B cell (primary cell): ENCODE results near the gene MAP2K3. TPM values are rescaled to one million over a fixed set of nuclear protein-coding genes. Genes with fewer than 3 reads are reported as not detected.
A peak's percentile ranks its signal among the peaks of the same experiment; 100 is the strongest.
"Not testable (repeated sequence)": the region's sequence is repeated elsewhere in the genome, so short reads cannot be mapped to it uniquely, and the experiment has no call there.

Source experiments
- ATAC-seq: fragments of 200-7000 bp; cut with Tn5 transposase; one replicate; pipeline ENCODE4 v1.10.0; 2021; ENCODE audit warnings: low read depth, mild to moderate bottlenecking, moderate number of reproducible peaks, moderate library complexity
- CTCF ChIA-PET: fragments of 350-600 bp; sonication (Branson Sonifier 250); formaldehyde crosslinking; loops from one replicate; lab custom pipeline; 2021; ENCODE audit warnings: antibody characterized with exemption, inconsistent platforms; lab: Charles Lee
- POLR2A ChIA-PET: fragments of 350-600 bp; sonication (Branson Sonifier 250); formaldehyde crosslinking; loops from one replicate; lab custom pipeline; 2021; ENCODE audit warnings: antibody characterized with exemption; lab: Charles Lee
- DNase-seq: peaks from one replicate; pipeline ENCODE4 v3.0.0; 2013
- H2AFZ ChIP-seq: 2 replicates; pipeline ENCODE4 v1.6.1; 2012; ENCODE audit warnings: mild to moderate bottlenecking, low read depth, low read length; ENCODE audit not compliant: insufficient read depth, poor library complexity, severe bottlenecking
- H3K27ac ChIP-seq, 2 donors: 1 replicate in 1 of 2; 2 replicates in 1 of 2; pipeline ENCODE4 v1.5.1; 2012 to 2013; ENCODE audit warnings: low read length in 2 of 2, mild to moderate bottlenecking in 2 of 2, moderate library complexity in 1 of 2
- H3K27me3 ChIP-seq, 4 experiments: fragments of 200-600 bp in 1 of 4; sonication (generic) in 1 of 4; replicated peaks in 1 of 4; 1 replicate in 2 of 4; 2 replicates in 2 of 4; pipeline versions ENCODE4 v1.6.1 to v1.7.0; 2013 to 2016; ENCODE audit warnings: low read length in 3 of 4, mild to moderate bottlenecking in 2 of 4, mixed read lengths in 1 of 4, moderate library complexity in 1 of 4; ENCODE audit not compliant: insufficient read depth in 4 of 4, control insufficient read depth in 3 of 4; ENCODE audit errors: control extremely low read depth in 1 of 4
- H3K36me3 ChIP-seq, 2 experiments: replicated peaks in 1 of 2; 1 replicate in 1 of 2; 2 replicates in 1 of 2; pipeline versions ENCODE4 v1.6.1 to v1.7.1; 2013; ENCODE audit warnings: low read length in 1 of 2; ENCODE audit not compliant: insufficient read depth in 2 of 2, control insufficient read depth in 1 of 2; ENCODE audit errors: control extremely low read depth in 1 of 2, extremely low read depth in 1 of 2
- H3K4me1 ChIP-seq, 2 donors: fragments of 200-600 bp in 1 of 2; sonication (generic) in 1 of 2; 1 replicate in 1 of 2; 2 replicates in 1 of 2; pipeline versions ENCODE4 v1.5.1 to v1.6.1; 2013 to 2017; ENCODE audit warnings: low read length in 2 of 2; ENCODE audit not compliant: control insufficient read depth in 2 of 2, insufficient read depth in 2 of 2
- H3K4me2 ChIP-seq: replicated peaks from 2 replicates; pipeline ENCODE3; 2012; ENCODE audit warnings: mild to moderate bottlenecking, low read depth, low read length; ENCODE audit not compliant: poor library complexity, severe bottlenecking
- H3K4me3 ChIP-seq, 5 experiments: fragments of 200-600 bp in 1 of 5; sonication (generic) in 1 of 5; 1 replicate in 3 of 5; 2 replicates in 2 of 5; pipeline versions ENCODE4 v1.5.1 to v1.7.0; 2011 to 2016; ENCODE audit warnings: low read length in 4 of 5, mild to moderate bottlenecking in 4 of 5, low read depth in 2 of 5, control low read depth in 1 of 5, moderate library complexity in 1 of 5; ENCODE audit not compliant: insufficient read depth in 1 of 5; ENCODE audit errors: control extremely low read depth in 1 of 5, extremely low read depth in 1 of 5
- H3K79me2 ChIP-seq: fragments of 200-600 bp; sonication (generic); one replicate; pipeline ENCODE4 v1.6.0; 2016; ENCODE audit warnings: low read length; ENCODE audit not compliant: control insufficient read depth, insufficient read depth
- H3K9ac ChIP-seq: fragments of 200-600 bp; sonication (generic); 2 replicates; pipeline ENCODE4 v1.6.1; 2017; ENCODE audit warnings: mild to moderate bottlenecking, low read length, moderate library complexity
- H3K9me3 ChIP-seq, 3 donors: one replicate each; pipeline versions ENCODE4 v1.6.1 to v1.7.1; 2013; ENCODE audit warnings: low read length in 2 of 3; ENCODE audit not compliant: control insufficient read depth in 2 of 3, insufficient read depth in 1 of 3; ENCODE audit errors: control extremely low read depth in 1 of 3
- H4K20me1 ChIP-seq: 2 replicates; pipeline ENCODE4 v1.6.0; 2012; ENCODE audit warnings: mild to moderate bottlenecking, low read length; ENCODE audit not compliant: insufficient read depth, control insufficient read depth, poor library complexity, severe bottlenecking
- H3K27ac Mint-ChIP-seq: one replicate; pipeline ENCODE4 v1.8.0; 2021; ENCODE audit warnings: mixed read lengths
- H3K27me3 Mint-ChIP-seq: one replicate; pipeline ENCODE4 v1.8.0; 2021; ENCODE audit warnings: mixed read lengths
- H3K4me1 Mint-ChIP-seq: one replicate; pipeline ENCODE4 v1.8.0; 2021; ENCODE audit warnings: mixed read lengths
- H3K4me3 Mint-ChIP-seq: one replicate; pipeline ENCODE4 v1.8.0; 2021; ENCODE audit warnings: mixed read lengths
- H3K9me3 Mint-ChIP-seq: one replicate; pipeline ENCODE4 v1.8.0; 2022; ENCODE audit warnings: mixed read lengths; ENCODE audit not compliant: insufficient read depth
- WGBS: methylation state at CpG from one replicate; pipeline ENCODE4 v1.1.5; 2013; ENCODE audit warnings: missing lambda C conversion rate; ENCODE audit not compliant: insufficient coverage; 5-methylcytosine and 5-hydroxymethylcytosine counted together
- intact Hi-C: fragments of 100-400 bp; cut with micrococcal nuclease; formaldehyde crosslinking; loops from one replicate; pipeline ENCODE4 v1.10.0; 2022
- polyA plus RNA-seq: library from polyadenylated mRNA; depleted of rRNA; stranded (reverse); fragments of >200 nt; gene quantifications from 2 replicates; pipeline ENCODE4 v1.2.3, GENCODE V29; 2012
- total RNA-seq, 2 donors: library from RNA; stranded (reverse); fragments of 120-200 nt in 1 of 2; gene quantifications; 1 replicate in 1 of 2; 2 replicates in 1 of 2; pipeline versions ENCODE4 v1.2.3 to v1.2.4, GENCODE V29; 2013 to 2022

MAP2K3 gene
- total and polyA plus RNA-seq, 2 donors (not counting 1 experiment from before 2014, with no cell fraction given), result 61.0 to 118 TPM

GRCh38 chr17:21347660-21348059 is 63.1 kb downstream of the MAP2K3 start:
- H3K9ac ChIP-seq, intact Hi-C loops, H3K4me1 ChIP-seq, H2AFZ ChIP-seq, H3K4me3 Mint-ChIP-seq, H3K27ac ChIP-seq, H3K4me3 ChIP-seq, ATAC-seq, H3K4me2 ChIP-seq, H3K79me2 ChIP-seq, H3K9me3 ChIP-seq, CTCF ChIA-PET, H4K20me1 ChIP-seq, H3K27me3 Mint-ChIP-seq, POLR2A ChIA-PET, H3K27ac Mint-ChIP-seq, DNase-seq, H3K36me3 ChIP-seq, H3K27me3 ChIP-seq, H3K9me3 Mint-ChIP-seq: not testable (repeated sequence)
- H3K4me1 Mint-ChIP-seq, result peaks cover 11% of the 10 kb centered on the region
- WGBS, result no CpG with 5 or more reads among the region's 6 CpGs

- H3K79me2 ChIP-seq, CTCF ChIA-PET, H3K4me1 ChIP-seq, H3K9ac ChIP-seq, H3K4me2 ChIP-seq, H4K20me1 ChIP-seq, H3K27ac ChIP-seq, POLR2A ChIA-PET, H2AFZ ChIP-seq, intact Hi-C loops, H3K4me3 Mint-ChIP-seq, H3K27me3 Mint-ChIP-seq, H3K9me3 ChIP-seq, H3K36me3 ChIP-seq, DNase-seq, H3K27me3 ChIP-seq, H3K9me3 Mint-ChIP-seq, H3K4me3 ChIP-seq: not testable (repeated sequence)
- WGBS, result no CpG with 5 or more reads among the region's 14 CpGs
- Mint-ChIP-seq H3K27ac (peak overlapping the region; percentile 85), H3K4me1 (peaks cover 11% of the 10 kb centered on the region)
- ATAC-seq, result peak; percentile 68
These were observed 63.8 kb downstream of the MAP2K3 start for GRCh38 chr17:21348081-21348925.

GRCh38 chr17:21348926-21349261 is 64.4 kb downstream of the MAP2K3 start:
- intact Hi-C loops, H3K27ac ChIP-seq, H3K4me1 ChIP-seq, H3K27me3 Mint-ChIP-seq, H3K36me3 ChIP-seq, H3K9me3 Mint-ChIP-seq, H4K20me1 ChIP-seq, H3K9ac ChIP-seq, CTCF ChIA-PET, H3K4me2 ChIP-seq, DNase-seq, H3K4me3 Mint-ChIP-seq, H3K27ac Mint-ChIP-seq, POLR2A ChIA-PET, H3K79me2 ChIP-seq, H2AFZ ChIP-seq, H3K4me3 ChIP-seq, H3K9me3 ChIP-seq, ATAC-seq, H3K27me3 ChIP-seq: not testable (repeated sequence)
- no CpG with 5 or more reads among the region's 7 CpGs for WGBS
- peaks cover 11% of the 10 kb centered on the region for H3K4me1 Mint-ChIP-seq

GRCh38 chr17:21349358-21350050 is 65.0 kb downstream of the MAP2K3 start:
- ATAC-seq, H3K9me3 Mint-ChIP-seq, H3K27me3 Mint-ChIP-seq, H3K4me1 Mint-ChIP-seq, H3K4me2 ChIP-seq, H3K4me1 ChIP-seq, H3K27ac ChIP-seq, H3K36me3 ChIP-seq, H3K79me2 ChIP-seq, H3K27ac Mint-ChIP-seq, CTCF ChIA-PET, H4K20me1 ChIP-seq, H3K4me3 ChIP-seq, H3K4me3 Mint-ChIP-seq, DNase-seq, intact Hi-C loops, H3K9me3 ChIP-seq, H3K9ac ChIP-seq, H2AFZ ChIP-seq, POLR2A ChIA-PET, H3K27me3 ChIP-seq: not testable (repeated sequence)
- WGBS, result 75% methylated on average over 2 of the region's 6 CpGs
